ENCODE data around the gene RARB.

- no peak for TF ChIP-seq EZH2phosphoT487 (IDR thresholded peaks at IDR 0.05; ENCODE audit: unreplicated experiment)
- TF ChIP-seq, protein P1, sequence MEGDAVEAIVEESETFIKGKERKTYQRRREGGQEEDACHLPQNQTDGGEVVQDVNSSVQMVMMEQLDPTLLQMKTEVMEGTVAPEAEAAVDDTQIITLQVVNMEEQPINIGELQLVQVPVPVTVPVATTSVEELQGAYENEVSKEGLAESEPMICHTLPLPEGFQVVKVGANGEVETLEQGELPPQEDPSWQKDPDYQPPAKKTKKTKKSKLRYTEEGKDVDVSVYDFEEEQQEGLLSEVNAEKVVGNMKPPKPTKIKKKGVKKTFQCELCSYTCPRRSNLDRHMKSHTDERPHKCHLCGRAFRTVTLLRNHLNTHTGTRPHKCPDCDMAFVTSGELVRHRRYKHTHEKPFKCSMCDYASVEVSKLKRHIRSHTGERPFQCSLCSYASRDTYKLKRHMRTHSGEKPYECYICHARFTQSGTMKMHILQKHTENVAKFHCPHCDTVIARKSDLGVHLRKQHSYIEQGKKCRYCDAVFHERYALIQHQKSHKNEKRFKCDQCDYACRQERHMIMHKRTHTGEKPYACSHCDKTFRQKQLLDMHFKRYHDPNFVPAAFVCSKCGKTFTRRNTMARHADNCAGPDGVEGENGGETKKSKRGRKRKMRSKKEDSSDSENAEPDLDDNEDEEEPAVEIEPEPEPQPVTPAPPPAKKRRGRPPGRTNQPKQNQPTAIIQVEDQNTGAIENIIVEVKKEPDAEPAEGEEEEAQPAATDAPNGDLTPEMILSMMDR (conservative IDR thresholded peaks at IDR 0.05; ENCODE audit: low read depth in 2 of 2), result no peak
- no peak for TF ChIP-seq EZH2 (IDR thresholded peaks at IDR 0.05; ENCODE audit: low read depth, unreplicated experiment)
- no peak for TF ChIP-seq POLR2AphosphoS5 (IDR thresholded peaks at IDR 0.05; ENCODE audit: low read depth)
- TF ChIP-seq, protein P2, sequence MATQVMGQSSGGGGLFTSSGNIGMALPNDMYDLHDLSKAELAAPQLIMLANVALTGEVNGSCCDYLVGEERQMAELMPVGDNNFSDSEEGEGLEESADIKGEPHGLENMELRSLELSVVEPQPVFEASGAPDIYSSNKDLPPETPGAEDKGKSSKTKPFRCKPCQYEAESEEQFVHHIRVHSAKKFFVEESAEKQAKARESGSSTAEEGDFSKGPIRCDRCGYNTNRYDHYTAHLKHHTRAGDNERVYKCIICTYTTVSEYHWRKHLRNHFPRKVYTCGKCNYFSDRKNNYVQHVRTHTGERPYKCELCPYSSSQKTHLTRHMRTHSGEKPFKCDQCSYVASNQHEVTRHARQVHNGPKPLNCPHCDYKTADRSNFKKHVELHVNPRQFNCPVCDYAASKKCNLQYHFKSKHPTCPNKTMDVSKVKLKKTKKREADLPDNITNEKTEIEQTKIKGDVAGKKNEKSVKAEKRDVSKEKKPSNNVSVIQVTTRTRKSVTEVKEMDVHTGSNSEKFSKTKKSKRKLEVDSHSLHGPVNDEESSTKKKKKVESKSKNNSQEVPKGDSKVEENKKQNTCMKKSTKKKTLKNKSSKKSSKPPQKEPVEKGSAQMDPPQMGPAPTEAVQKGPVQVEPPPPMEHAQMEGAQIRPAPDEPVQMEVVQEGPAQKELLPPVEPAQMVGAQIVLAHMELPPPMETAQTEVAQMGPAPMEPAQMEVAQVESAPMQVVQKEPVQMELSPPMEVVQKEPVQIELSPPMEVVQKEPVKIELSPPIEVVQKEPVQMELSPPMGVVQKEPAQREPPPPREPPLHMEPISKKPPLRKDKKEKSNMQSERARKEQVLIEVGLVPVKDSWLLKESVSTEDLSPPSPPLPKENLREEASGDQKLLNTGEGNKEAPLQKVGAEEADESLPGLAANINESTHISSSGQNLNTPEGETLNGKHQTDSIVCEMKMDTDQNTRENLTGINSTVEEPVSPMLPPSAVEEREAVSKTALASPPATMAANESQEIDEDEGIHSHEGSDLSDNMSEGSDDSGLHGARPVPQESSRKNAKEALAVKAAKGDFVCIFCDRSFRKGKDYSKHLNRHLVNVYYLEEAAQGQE (IDR thresholded peaks at IDR 0.05; ENCODE audit: unreplicated experiment), result no peak
- TF ChIP-seq CREB1 (CRISPR knock-in tag; IDR thresholded peaks at IDR 0.05; ENCODE audit: low read depth), result no peak
- TF ChIP-seq NANOG (IDR thresholded peaks at IDR 0.05; ENCODE audit: borderline replicate concordance), result no peak
- no peak for TF ChIP-seq JUNB (IDR thresholded peaks at IDR 0.05; ENCODE audit: unreplicated experiment)
- TF ChIP-seq ZNF114 (CRISPR knock-in tag; IDR thresholded peaks at IDR 0.05), result no peak
- no peak for TF ChIP-seq STAT1 (IDR thresholded peaks at IDR 0.05; ENCODE audit: unreplicated experiment)
- no peak for TF ChIP-seq ZNF331 (CRISPR knock-in tag; IDR thresholded peaks at IDR 0.05; ENCODE audit: low read depth)
- TF ChIP-seq ETS1 (IDR thresholded peaks at IDR 0.05), result no peak
- TF ChIP-seq ZNF462 (CRISPR knock-in tag; IDR thresholded peaks at IDR 0.05), result no peak
Measured at GRCh38 chr3:25500706-25501210, 72.7 kb downstream of the RARB start.

Data from GM23338 (cell line).